PFSK-1 (cell line): ENCODE results near the gene TMEM119. TPM values are rescaled to one million over a fixed set of nuclear protein-coding genes. Genes with fewer than 3 reads are reported as not detected.

ENCODE experiments used
- FOXP2 ChIP-seq: optimal IDR thresholded peaks from 2 replicates; pipeline ENCODE3; 2011; ENCODE audit warnings: borderline replicate concordance, control low read depth, inconsistent platforms; ENCODE audit not compliant: insufficient read depth; ENCODE audit errors: extremely low read length, extremely low read depth
- POLR2AphosphoS5 ChIP-seq: IDR thresholded peaks from 2 replicates; pipeline ENCODE4 v1.6.1; 2012; ENCODE audit warnings: low read depth, mild to moderate bottlenecking, control low read depth, low read length, moderate library complexity
- SIN3A ChIP-seq: IDR thresholded peaks from 2 replicates; pipeline ENCODE4 v1.6.1; 2012; ENCODE audit warnings: mild to moderate bottlenecking, low read length, moderate library complexity, borderline replicate concordance; ENCODE audit not compliant: insufficient read depth
- TAF1 ChIP-seq: IDR thresholded peaks from 2 replicates; pipeline ENCODE4 v1.6.1; 2012; ENCODE audit warnings: low read length, control low read depth, borderline replicate concordance; ENCODE audit not compliant: insufficient read depth
- polyA plus RNA-seq: library from polyadenylated mRNA; unstranded; fragments of >200 nt; gene quantifications from one replicate; pipeline ENCODE4 v1.2.1, GENCODE V29; 2012; ENCODE audit warnings: low read depth, missing spikeins; ENCODE audit not compliant: insufficient read length
- TF ChIP-seq, protein P1 (sequence below), 2 experiments: IDR thresholded peaks; 2 replicates each; pipeline versions ENCODE4 v1.6.1 to v1.8.0; 2011 to 2012; ENCODE audit warnings: low read depth in 2 of 2, low read length in 2 of 2, control low read depth in 1 of 2, inconsistent platforms in 1 of 2, mild to moderate bottlenecking in 1 of 2, moderate library complexity in 1 of 2; ENCODE audit not compliant: insufficient read depth in 1 of 2

Gene TMEM119, protein sequence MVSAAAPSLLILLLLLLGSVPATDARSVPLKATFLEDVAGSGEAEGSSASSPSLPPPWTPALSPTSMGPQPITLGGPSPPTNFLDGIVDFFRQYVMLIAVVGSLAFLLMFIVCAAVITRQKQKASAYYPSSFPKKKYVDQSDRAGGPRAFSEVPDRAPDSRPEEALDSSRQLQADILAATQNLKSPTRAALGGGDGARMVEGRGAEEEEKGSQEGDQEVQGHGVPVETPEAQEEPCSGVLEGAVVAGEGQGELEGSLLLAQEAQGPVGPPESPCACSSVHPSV
- polyA plus RNA-seq = 69.1 TPM

DNA sequence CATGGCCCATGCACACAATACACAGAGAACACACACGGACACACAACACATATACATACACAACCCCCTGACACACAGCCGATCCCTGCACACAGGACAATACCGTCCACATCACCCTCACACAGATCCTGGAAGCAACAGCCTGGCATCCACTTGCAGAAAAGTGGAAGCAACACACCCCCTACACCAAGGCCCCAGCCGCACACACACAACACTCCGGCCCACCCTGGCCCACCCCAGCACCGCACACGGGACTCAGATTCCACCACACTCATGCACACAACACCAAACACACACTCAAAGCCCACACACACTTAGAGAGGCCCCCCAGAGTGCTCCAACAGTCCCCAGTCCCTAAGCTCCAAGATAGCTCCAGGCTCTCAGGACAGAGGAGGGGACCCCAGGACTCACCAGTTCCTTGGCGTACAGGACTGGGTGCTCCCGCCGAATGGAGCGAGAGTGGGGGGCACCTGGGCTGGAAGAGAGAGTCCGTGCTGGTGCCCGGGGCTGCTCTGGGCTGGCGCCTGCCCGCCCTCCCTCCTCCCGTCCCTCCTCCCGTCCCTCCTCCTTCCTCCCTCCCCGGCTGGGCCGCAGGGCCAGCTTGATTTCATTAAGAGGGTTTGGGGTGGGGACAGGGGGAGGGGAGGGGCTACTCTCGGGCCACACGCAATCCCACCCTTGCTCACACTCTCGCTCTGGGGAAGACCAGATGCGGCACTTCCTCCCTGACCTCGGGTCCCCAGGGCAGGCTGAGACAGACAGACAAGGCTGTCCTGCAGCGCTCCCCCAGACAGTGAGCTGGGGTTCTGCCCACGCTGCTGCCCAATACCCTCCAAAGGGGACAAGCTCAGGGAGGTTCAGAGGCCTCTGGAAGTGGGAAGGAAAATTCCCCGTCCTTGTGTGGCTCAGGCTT lies at the start of gene TMEM119:
TMEM119 (minus strand) TSS at position 526 of the 913 bp plus-strand sequence. CDS start 5,701 bp downstream, outside the sequence.
- TF ChIP-seq POLR2AphosphoS5 = peak; percentile 46; the same call in 1 of the 2 replicates
- no peak for TF ChIP-seq FOXP2
- TF ChIP-seq, protein P1, sequence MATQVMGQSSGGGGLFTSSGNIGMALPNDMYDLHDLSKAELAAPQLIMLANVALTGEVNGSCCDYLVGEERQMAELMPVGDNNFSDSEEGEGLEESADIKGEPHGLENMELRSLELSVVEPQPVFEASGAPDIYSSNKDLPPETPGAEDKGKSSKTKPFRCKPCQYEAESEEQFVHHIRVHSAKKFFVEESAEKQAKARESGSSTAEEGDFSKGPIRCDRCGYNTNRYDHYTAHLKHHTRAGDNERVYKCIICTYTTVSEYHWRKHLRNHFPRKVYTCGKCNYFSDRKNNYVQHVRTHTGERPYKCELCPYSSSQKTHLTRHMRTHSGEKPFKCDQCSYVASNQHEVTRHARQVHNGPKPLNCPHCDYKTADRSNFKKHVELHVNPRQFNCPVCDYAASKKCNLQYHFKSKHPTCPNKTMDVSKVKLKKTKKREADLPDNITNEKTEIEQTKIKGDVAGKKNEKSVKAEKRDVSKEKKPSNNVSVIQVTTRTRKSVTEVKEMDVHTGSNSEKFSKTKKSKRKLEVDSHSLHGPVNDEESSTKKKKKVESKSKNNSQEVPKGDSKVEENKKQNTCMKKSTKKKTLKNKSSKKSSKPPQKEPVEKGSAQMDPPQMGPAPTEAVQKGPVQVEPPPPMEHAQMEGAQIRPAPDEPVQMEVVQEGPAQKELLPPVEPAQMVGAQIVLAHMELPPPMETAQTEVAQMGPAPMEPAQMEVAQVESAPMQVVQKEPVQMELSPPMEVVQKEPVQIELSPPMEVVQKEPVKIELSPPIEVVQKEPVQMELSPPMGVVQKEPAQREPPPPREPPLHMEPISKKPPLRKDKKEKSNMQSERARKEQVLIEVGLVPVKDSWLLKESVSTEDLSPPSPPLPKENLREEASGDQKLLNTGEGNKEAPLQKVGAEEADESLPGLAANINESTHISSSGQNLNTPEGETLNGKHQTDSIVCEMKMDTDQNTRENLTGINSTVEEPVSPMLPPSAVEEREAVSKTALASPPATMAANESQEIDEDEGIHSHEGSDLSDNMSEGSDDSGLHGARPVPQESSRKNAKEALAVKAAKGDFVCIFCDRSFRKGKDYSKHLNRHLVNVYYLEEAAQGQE (IDR thresholded peaks at IDR 0.05; ENCODE audit: insufficient read depth in 1 of 2, low read depth in 2 of 2, low read length in 2 of 2) = peak in 1 of 2 experiments; percentile 32; a peak in 1 of 4 replicates
- TF ChIP-seq TAF1 = no peak

DNA sequence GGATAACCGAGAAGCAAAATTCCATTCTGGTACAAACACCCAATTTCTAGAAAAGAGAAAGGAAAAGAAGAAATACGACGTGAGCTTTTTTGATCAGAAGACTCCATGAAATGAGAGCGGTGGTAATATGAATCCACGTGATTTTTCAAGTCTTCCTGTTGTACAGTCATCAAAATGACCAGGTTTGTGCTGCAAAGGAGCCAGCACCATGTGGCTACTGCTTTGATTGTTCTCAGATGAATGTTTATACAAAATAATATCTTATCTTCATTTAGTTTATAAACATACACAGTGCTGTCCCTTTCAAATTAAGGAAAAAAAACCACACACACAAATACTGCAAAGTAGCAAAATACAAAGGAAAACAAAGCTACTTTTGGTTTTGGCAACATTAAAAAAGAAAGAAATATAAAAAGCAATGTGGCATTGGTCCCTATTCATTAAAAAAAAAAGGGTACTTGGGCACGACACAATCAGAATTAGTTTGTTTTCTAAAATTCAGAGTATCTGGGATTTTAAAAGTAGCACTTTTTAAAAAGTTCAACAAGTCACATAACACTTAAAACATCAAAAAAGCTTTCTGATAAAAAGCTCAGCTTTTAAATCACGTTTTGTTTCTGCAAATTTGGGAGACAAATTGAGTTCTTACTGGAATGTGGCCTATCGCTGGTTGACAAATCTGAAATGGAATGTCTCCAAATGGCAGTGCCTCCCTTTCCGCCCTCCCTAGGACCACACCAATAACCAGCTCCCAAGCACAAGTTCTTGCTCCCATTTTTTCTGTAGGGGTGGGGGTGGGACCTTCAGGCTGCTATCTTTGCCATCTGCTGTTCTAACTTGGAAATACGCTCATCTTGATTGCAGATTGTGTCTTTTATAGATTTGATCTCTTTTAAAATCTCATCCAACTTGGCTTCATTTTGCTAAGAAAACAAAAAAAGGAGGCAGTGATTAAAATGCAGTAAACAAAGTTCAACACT lies 49.0 kb upstream of the TMEM119 start:
- TF ChIP-seq, protein P1 (IDR thresholded peaks at IDR 0.05; ENCODE audit: insufficient read depth in 1 of 2, low read depth in 2 of 2, low read length in 2 of 2) = no peak
- TF ChIP-seq TAF1 (no peak), FOXP2 (no peak), SIN3A (no peak), POLR2AphosphoS5 (no peak)

DNA sequence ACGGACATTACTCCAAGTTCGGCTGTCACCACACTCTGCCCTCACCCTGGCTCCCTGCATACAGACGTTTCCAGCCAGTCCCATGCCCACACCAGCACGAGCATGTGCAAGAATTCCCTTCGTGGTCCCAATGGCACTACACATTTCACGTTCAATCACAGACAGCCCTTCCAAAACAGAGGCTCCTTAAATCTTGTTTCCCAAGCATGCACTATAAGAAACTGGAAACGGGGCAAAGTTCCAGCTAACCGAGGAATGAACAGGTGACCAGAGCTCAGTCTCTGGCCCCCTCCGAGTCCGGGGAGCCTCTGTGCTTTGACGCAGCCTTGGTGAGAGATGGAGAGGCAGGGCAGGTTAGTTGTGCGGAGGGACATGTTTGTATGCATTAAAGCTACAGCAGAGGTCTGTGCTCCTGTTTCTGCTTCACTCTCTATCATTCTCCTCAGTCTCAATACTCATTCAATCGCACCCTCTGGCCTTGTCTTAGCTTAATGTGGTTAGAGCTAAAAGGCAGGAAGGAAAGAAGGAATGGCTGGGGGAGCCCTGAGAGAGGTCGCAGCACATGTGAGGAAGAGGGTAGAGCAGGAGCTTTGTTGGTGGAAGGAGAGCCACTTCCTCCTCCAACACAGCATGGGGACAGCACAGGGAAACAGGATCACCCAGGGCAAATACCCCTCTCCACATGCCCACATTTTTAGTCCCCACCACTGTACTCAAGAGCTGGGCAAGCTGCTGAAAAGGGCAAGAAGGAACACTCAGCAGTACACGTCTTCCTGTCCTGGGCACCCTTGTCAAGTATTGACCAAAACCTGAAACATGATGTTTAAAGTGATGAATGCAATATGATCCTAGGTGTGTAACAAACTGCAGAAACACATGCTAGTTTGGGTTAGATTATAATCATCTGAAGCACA lies 48.1 kb upstream of the TMEM119 start:
- TF ChIP-seq, protein P1 (IDR thresholded peaks at IDR 0.05; ENCODE audit: insufficient read depth in 1 of 2, low read depth in 2 of 2, low read length in 2 of 2) = no peak
- no peak for TF ChIP-seq SIN3A
- no peak for TF ChIP-seq FOXP2
- no peak for TF ChIP-seq POLR2AphosphoS5
- no peak for TF ChIP-seq TAF1

DNA sequence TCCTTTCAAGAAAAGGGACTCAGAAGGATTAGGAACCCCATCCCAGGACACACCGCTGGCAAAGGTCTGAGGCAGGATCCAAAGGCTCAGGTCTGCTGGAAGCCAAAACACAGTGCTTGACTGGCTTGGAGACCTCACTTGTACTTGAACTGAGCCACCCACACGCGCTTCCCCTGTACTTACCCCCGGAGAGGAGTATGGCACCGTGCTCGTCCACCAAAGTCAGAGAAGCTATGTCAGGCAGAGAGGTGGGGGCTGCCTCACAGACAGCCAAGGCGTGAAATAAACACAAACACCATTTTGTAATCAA lies 46.9 kb upstream of the TMEM119 start:
- TF ChIP-seq POLR2AphosphoS5 (no peak), SIN3A (no peak), TAF1 (no peak), FOXP2 (no peak)
- TF ChIP-seq, protein P1 (IDR thresholded peaks at IDR 0.05; ENCODE audit: insufficient read depth in 1 of 2, low read depth in 2 of 2, low read length in 2 of 2) = no peak
